ENCODE data around the gene MICAL2. TPM values are rescaled to one million over a fixed set of nuclear protein-coding genes. Genes with fewer than 3 reads are reported as not detected.

MICAL2 gene
- total RNA-seq, 4 donors from 2014 or later: 195 to 499 (median 259) TPM

DNA sequence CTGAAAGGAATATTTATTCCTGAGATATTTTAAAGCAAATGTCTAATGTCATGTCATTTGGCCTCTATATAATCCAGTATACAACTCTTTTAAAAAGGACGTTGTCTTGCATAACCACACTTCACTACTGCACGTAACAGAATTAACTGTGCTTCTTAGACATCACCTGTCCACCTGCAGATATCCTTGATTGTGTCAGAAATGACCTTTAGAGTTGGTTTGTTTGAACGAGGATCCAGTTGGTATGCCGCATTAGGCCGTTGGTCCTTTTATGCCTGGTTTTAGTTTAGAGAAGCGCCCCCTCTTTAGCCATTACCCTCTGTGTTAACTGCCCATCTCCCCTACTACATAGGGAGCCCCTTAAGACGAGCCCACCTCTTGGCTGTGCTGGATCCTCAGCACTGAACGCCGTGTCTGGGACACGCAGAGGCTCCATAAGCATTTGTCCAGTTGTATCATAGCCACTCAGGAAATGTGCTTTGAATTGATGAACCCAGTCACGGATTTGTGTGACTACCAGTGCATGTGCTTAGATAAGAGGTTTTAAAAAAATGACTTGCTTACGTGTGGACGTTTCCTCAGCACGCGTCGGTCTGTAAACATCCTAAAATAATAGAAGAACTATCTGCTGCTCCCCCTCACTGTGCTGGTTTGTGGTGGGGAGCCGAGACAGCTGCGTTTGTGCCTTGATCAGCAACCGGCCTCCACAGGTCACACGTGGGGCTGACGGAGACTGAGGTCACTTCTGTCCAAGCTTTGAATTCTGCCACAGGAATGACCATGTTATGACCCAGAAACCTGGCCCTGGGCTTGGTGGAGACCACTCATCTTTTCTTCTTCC is 4.0 kb downstream of the MICAL2 start:
- Histone ChIP-seq H3K9me3 (no peaks in the 10 kb centered on the region), H3K27ac (replicated peaks in 1 of 4) (peak overlapping the region; percentile 92 to 98 (median 97)), H3K36me3 (no peaks in the 10 kb centered on the region), H3K4me1 (peaks cover 57 to 92% (median 81%) of the 10 kb centered on the region in 4 donors), H3K4me3 (peak overlapping the region in 2 of 4 donors; percentile 65 to 84), H3K27me3 (no peaks in the 10 kb centered on the region)
- intact Hi-C loops (cut with DNase I): loop anchor here (5.0 kb wide), 1 partner anchor 123 kb away; no protein-coding TSS in a partner anchor
- WGBS: 62% methylated on average over 21 of the region's 21 CpGs
- DNase-seq (ENCODE audit: extremely low spot score): no peak
- TF ChIP-seq POLR2AphosphoS5 (IDR thresholded peaks at IDR 0.05): peak; percentile 17 to 25
- no peak for TF ChIP-seq EP300 (IDR thresholded peaks at IDR 0.05)

GRCh38 chr11:12116425-12117032 is 6.1 kb downstream of the MICAL2 start:
- TF ChIP-seq POLR2AphosphoS5 (IDR thresholded peaks at IDR 0.05) (peak in 1 of 2 donors; percentile 5), CTCF (IDR thresholded peaks at IDR 0.05) (no peak)
- Histone ChIP-seq H3K9me3 (no peaks in the 10 kb centered on the region), H3K27ac (replicated peaks in 1 of 4) (peak overlapping the region; percentile 80 to 98 (median 95)), H3K36me3 (no peaks in the 10 kb centered on the region), H3K4me3 (no peak overlapping the region), H3K4me1 (peaks cover 62 to 99% (median 86%) of the 10 kb centered on the region in 4 donors), H3K27me3 (no peaks in the 10 kb centered on the region)
- DNase-seq (ENCODE audit: extremely low spot score): no peak
- 82% methylated on average over 9 of the region's 9 CpGs for WGBS
- intact Hi-C loops (cut with DNase I): no loop called here

GRCh38 chr11:12117200-12117599 is 6.8 kb downstream of the MICAL2 start:
- WGBS: 40% methylated on average over 3 of the region's 4 CpGs
- intact Hi-C loops (cut with DNase I): no loop called here
- H3K4me1 ChIP-seq: peaks cover 58 to 99% (median 87%) of the 10 kb centered on the region in 4 donors

DNA sequence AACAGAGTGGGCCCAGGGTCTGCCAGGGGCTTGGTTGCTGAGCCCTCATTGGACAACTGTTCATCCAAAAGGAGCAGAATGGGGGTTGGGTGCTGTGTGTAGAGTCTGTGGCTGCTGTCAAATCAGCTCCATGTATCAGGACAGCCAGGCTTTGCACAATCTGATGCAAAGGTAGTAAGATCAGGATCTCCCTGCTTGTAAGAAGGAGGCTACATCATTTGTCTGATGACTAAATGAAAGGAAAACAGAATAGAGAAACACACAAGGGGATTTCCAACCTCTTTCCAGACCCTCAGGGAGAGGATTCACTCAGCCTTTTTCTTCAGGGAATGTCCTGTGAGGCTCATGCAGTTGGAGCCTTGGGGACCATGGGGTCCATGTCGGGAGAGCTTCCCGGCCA is 7.2 kb downstream of the MICAL2 start:
- no peaks in the 10 kb centered on the region for H3K36me3 ChIP-seq
- peak overlapping the region; percentile 80 to 98 (median 95) for H3K27ac ChIP-seq (replicated peaks in 1 of 4)
- intact Hi-C loops (cut with DNase I): no loop called here
- 85% methylated on average over 2 of the region's 2 CpGs for WGBS
- H3K4me1 ChIP-seq: peaks cover 54 to 99% (median 87%) of the 10 kb centered on the region in 4 donors
- DNase-seq (ENCODE audit: extremely low spot score): no peak
- H3K4me3 ChIP-seq: no peak overlapping the region
- H3K9me3 ChIP-seq: no peaks in the 10 kb centered on the region
- TF ChIP-seq POLR2A (IDR thresholded peaks at IDR 0.05; ENCODE audit: low read depth) (no peak), CTCF (IDR thresholded peaks at IDR 0.05) (no peak), EP300 (IDR thresholded peaks at IDR 0.05) (no peak), POLR2AphosphoS5 (IDR thresholded peaks at IDR 0.05) (no peak)
- no peaks in the 10 kb centered on the region for H3K27me3 ChIP-seq

More at GRCh38 chr11:12117200-12117599, 6.8 kb downstream of the MICAL2 start:
- Histone ChIP-seq H3K36me3 (no peaks in the 10 kb centered on the region), H3K27ac (replicated peaks in 1 of 4) (peak overlapping the region; percentile 80 to 98 (median 95)), H3K27me3 (no peaks in the 10 kb centered on the region), H3K4me3 (no peak overlapping the region), H3K9me3 (no peaks in the 10 kb centered on the region)
- TF ChIP-seq POLR2AphosphoS5 (IDR thresholded peaks at IDR 0.05) (peak; percentile 70 to 87), POLR2A (IDR thresholded peaks at IDR 0.05; ENCODE audit: low read depth) (no peak), EP300 (IDR thresholded peaks at IDR 0.05) (peak; percentile 93)
- no peak for DNase-seq (ENCODE audit: extremely low spot score)

DNA sequence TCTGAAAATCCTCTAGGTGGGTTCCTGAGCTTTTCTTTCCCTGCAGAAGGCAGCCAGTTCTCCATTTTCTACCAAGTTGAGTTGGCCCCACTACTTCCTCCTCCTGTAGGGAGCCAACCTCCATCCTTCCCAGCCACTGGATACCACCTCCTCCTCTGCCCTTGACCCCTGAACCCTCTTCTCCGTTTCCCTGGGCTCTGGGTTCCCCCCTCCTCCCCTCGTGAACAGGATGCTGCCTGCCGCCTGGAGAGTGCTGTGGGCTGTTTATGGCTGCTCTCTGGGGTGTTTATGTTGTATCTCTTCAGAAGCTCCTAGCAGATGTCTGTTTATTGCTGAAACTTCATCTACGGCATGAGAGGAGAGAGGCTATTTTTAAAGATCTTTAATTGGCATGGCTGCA is 8.6 kb downstream of the MICAL2 start:
- Histone ChIP-seq H3K4me1 (peaks cover 55 to 99% (median 88%) of the 10 kb centered on the region in 4 donors), H3K27ac (replicated peaks in 1 of 4) (peak overlapping the region; percentile 80 to 98 (median 95)), H3K36me3 (no peaks in the 10 kb centered on the region), H3K27me3 (no peaks in the 10 kb centered on the region), H3K9me3 (no peaks in the 10 kb centered on the region), H3K4me3 (no peak overlapping the region)
- no peak for DNase-seq (ENCODE audit: extremely low spot score)
- 40% methylated on average over 4 of the region's 4 CpGs for WGBS
- intact Hi-C loops (cut with DNase I): no loop called here
- no peak for TF ChIP-seq POLR2A (IDR thresholded peaks at IDR 0.05; ENCODE audit: low read depth)
- TF ChIP-seq POLR2AphosphoS5 (IDR thresholded peaks at IDR 0.05): peak in 1 of 2 donors; percentile 29
- TF ChIP-seq CTCF (IDR thresholded peaks at IDR 0.05): peak in 1 of 3 experiments; percentile 12
- no peak for TF ChIP-seq EP300 (IDR thresholded peaks at IDR 0.05)

All from esophagus muscularis mucosa (tissue), 4 donors.